ENCODE measurements around the gene BCAS2.
A peak's percentile ranks its signal among the peaks of the same experiment; 100 is the strongest.

BCAS2 gene

GRCh38 chr1:114581335-114582287 is at the start of gene BCAS2:
TSS of gene BCAS2 (minus strand) at chr1:114581615. CDS start at chr1:114581591, 24 bp downstream.
- TF ChIP-seq POLR2A (IDR thresholded peaks at IDR 0.05; ENCODE audit: low read length) (peak; percentile 93), GATA1 (IDR thresholded peaks at IDR 0.05; ENCODE audit: low read depth, low read length) (no peak)
- peak; percentile 97 to 99 for DNase-seq

- no peak for DNase-seq
- TF ChIP-seq GATA1 (IDR thresholded peaks at IDR 0.05; ENCODE audit: low read depth, low read length): no peak
- no peak for TF ChIP-seq POLR2A (IDR thresholded peaks at IDR 0.05; ENCODE audit: low read length)
Observed at GRCh38 chr1:114627107-114627506, 45.7 kb upstream of the BCAS2 start.

- TF ChIP-seq POLR2A (IDR thresholded peaks at IDR 0.05; ENCODE audit: low read length): no peak
- TF ChIP-seq GATA1 (IDR thresholded peaks at IDR 0.05; ENCODE audit: low read depth, low read length): no peak
- no peak for DNase-seq
Observed at GRCh38 chr1:114623364-114623763, 41.9 kb upstream of the BCAS2 start.

- DNase-seq: no peak
- no peak for TF ChIP-seq GATA1 (IDR thresholded peaks at IDR 0.05; ENCODE audit: low read depth, low read length)
- no peak for TF ChIP-seq POLR2A (IDR thresholded peaks at IDR 0.05; ENCODE audit: low read length)
Observed at GRCh38 chr1:114620419-114620818, 39.0 kb upstream of the BCAS2 start.

- no peak for DNase-seq
- TF ChIP-seq POLR2A (IDR thresholded peaks at IDR 0.05; ENCODE audit: low read length) (no peak), GATA1 (IDR thresholded peaks at IDR 0.05; ENCODE audit: low read depth, low read length) (no peak)
Observed at GRCh38 chr1:114618606-114619005, 37.2 kb upstream of the BCAS2 start.

GRCh38 chr1:114610546-114611245 is 29.3 kb upstream of the BCAS2 start:
- DNase-seq: no peak
- TF ChIP-seq POLR2A (IDR thresholded peaks at IDR 0.05; ENCODE audit: low read length) (no peak), GATA1 (IDR thresholded peaks at IDR 0.05; ENCODE audit: low read depth, low read length) (no peak)

GRCh38 chr1:114609826-114610225 is 28.4 kb upstream of the BCAS2 start:
- TF ChIP-seq GATA1 (IDR thresholded peaks at IDR 0.05; ENCODE audit: low read depth, low read length) (no peak), POLR2A (IDR thresholded peaks at IDR 0.05; ENCODE audit: low read length) (no peak)
- DNase-seq: peak in 1 of 2 experiments; percentile 3

- no peak for TF ChIP-seq GATA1 (IDR thresholded peaks at IDR 0.05; ENCODE audit: low read depth, low read length)
- TF ChIP-seq POLR2A (IDR thresholded peaks at IDR 0.05; ENCODE audit: low read length): no peak
- no peak for DNase-seq
Observed at GRCh38 chr1:114609026-114609425, 27.6 kb upstream of the BCAS2 start.

GRCh38 chr1:114607223-114607622 is 25.8 kb upstream of the BCAS2 start:
- no peak for TF ChIP-seq GATA1 (IDR thresholded peaks at IDR 0.05; ENCODE audit: low read depth, low read length)
- TF ChIP-seq POLR2A (IDR thresholded peaks at IDR 0.05; ENCODE audit: low read length): no peak

GRCh38 chr1:114597949-114598348 is 16.5 kb upstream of the BCAS2 start:
- no peak for TF ChIP-seq POLR2A (IDR thresholded peaks at IDR 0.05; ENCODE audit: low read length)
- no peak for TF ChIP-seq GATA1 (IDR thresholded peaks at IDR 0.05; ENCODE audit: low read depth, low read length)
- no peak for DNase-seq

More at GRCh38 chr1:114607223-114607622, 25.8 kb upstream of the BCAS2 start:
- DNase-seq: no peak

- TF ChIP-seq POLR2A (IDR thresholded peaks at IDR 0.05; ENCODE audit: low read length) (no peak), GATA1 (IDR thresholded peaks at IDR 0.05; ENCODE audit: low read depth, low read length) (no peak)
- DNase-seq: no peak
Observed at GRCh38 chr1:114595602-114596001, 14.2 kb upstream of the BCAS2 start.

- no peak for DNase-seq
- TF ChIP-seq POLR2A (IDR thresholded peaks at IDR 0.05; ENCODE audit: low read length): no peak
- no peak for TF ChIP-seq GATA1 (IDR thresholded peaks at IDR 0.05; ENCODE audit: low read depth, low read length)
Observed at GRCh38 chr1:114594046-114594445, 12.6 kb upstream of the BCAS2 start.

- no peak for DNase-seq
- TF ChIP-seq GATA1 (IDR thresholded peaks at IDR 0.05; ENCODE audit: low read depth, low read length) (no peak), POLR2A (IDR thresholded peaks at IDR 0.05; ENCODE audit: low read length) (no peak)
Observed at GRCh38 chr1:114589122-114589521, 7.7 kb upstream of the BCAS2 start.

- no peak for DNase-seq
- TF ChIP-seq POLR2A (IDR thresholded peaks at IDR 0.05; ENCODE audit: low read length) (no peak), GATA1 (IDR thresholded peaks at IDR 0.05; ENCODE audit: low read depth, low read length) (no peak)
Observed at GRCh38 chr1:114588196-114588689, 6.8 kb upstream of the BCAS2 start.
